ENCODE measurements around the gene COG5. TPM values are rescaled to one million over a fixed set of nuclear protein-coding genes. Genes with fewer than 3 reads are reported as not detected.

Gene COG5
- total and polyA plus RNA-seq, 9 of the 15 experiments (the other 6 are each of a cell fraction or from before 2014, with no cell fraction given) = 15.3 to 75.1 (median 56.4) TPM

DNA sequence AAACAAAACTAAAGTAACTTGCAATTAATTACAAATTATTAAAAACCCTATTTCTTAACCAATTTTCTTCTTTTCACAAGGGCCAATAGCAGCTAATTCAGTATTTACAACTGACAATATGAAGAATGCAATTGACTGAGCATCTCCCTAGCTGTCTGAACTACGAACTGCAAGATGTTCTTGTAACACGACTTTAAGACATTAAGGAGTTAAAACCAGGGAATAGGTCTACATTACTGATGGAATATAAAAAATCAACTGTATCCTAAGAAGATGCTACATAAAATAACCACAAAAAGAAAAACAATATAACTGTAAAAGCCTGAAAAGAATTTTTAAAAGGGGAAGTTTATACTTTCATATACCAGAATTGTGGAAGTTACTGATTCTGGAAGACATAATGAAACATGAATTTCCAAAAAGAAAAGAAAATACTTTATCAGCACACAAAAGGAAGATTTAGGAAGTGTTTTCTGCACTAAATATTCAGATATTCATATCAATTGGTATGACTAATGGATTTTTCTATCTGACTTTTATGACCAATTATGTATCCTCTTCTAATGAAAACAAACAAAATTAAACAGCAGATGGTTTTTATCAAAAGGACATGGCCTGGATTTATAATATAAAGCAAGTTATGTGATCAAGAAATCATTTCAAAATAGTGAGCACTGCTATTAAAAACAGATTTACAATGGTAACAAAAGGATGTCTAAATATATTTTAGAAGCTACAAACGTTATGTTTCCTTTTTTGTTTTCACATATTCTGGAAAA lies 92.2 kb downstream of the COG5 start:
- Histone ChIP-seq H3K36me3 (ENCODE audit: control insufficient read depth, insufficient read depth, low read length) (0 out of 3 replicates have a peak, but pooled peaks cover 3% of the 10 kb centered on the region), H3K4me2 (ENCODE audit: insufficient read depth, low read length) (no peak overlapping the region), H3K4me1 (replicated peaks in 1 of 2; ENCODE audit: control insufficient read depth in 2 of 2, insufficient read depth in 2 of 2, low read length in 2 of 2) (no peaks in the 10 kb centered on the region), H3K79me2 (ENCODE audit: control insufficient read depth, insufficient read depth, low read length) (no peaks in the 10 kb centered on the region), H4K20me1 (replicated peaks; ENCODE audit: control insufficient read depth, insufficient read depth, low read length) (no peaks in the 10 kb centered on the region), H3K27ac (ENCODE audit: extremely low read depth, low read depth, low read length) (no peak overlapping the region), H2AFZ (ENCODE audit: low read depth, low read length) (no peak overlapping the region), H3K4me3 (no peak overlapping the region), H3K9ac (ENCODE audit: insufficient read depth in 1 of 2, low read depth in 2 of 2, low read length in 2 of 2) (no peak overlapping the region), H3K9me1 (ENCODE audit: control insufficient read depth, insufficient read depth, low read length) (no peaks in the 10 kb centered on the region), H3K9me3 (replicated peaks; ENCODE audit: control insufficient read depth, insufficient read depth, low read depth, low read length) (no peaks in the 10 kb centered on the region), H3K27me3 (ENCODE audit: control insufficient read depth in 2 of 2, insufficient read depth in 2 of 2, low read length in 2 of 2) (no peaks in the 10 kb centered on the region)
- CTCF ChIA-PET (ENCODE audit: low intra/inter-chr PET ratio) = interaction anchor here (0.6 kb wide), 1 partner anchor 10 kb away, joined by 3 read pairs; no protein-coding TSS in a partner anchor
- DNase-seq (ENCODE audit: extremely low read depth in 1 of 4, low spot score in 3 of 4) (no peak), ATAC-seq (no peak), FAIRE-seq (no peak)
- in situ Hi-C loops (cut with MboI) (no loop called here), intact Hi-C loops (cut with micrococcal nuclease) (no loop called here)
- BruUV-seq (replicated peaks) = no TSS peak
- WGBS (ENCODE audit: insufficient coverage, low coverage, missing lambda C conversion rate) = 60% methylated on average over 3 of the region's 3 CpGs
- TF ChIP-seq MECOM (CRISPR knock-in tag; IDR thresholded peaks at IDR 0.05) (0 out of 2 replicates have a peak, but pooled peaks have one; percentile 39), RBM17 (IDR thresholded peaks at IDR 0.05; ENCODE audit: borderline replicate concordance, low read depth, low read length) (0 out of 2 replicates have a peak, but pooled peaks have one; percentile 61), ELF1 (tag; IDR thresholded peaks at IDR 0.05) (no peak)
- TF ChIP-seq, protein P1, sequence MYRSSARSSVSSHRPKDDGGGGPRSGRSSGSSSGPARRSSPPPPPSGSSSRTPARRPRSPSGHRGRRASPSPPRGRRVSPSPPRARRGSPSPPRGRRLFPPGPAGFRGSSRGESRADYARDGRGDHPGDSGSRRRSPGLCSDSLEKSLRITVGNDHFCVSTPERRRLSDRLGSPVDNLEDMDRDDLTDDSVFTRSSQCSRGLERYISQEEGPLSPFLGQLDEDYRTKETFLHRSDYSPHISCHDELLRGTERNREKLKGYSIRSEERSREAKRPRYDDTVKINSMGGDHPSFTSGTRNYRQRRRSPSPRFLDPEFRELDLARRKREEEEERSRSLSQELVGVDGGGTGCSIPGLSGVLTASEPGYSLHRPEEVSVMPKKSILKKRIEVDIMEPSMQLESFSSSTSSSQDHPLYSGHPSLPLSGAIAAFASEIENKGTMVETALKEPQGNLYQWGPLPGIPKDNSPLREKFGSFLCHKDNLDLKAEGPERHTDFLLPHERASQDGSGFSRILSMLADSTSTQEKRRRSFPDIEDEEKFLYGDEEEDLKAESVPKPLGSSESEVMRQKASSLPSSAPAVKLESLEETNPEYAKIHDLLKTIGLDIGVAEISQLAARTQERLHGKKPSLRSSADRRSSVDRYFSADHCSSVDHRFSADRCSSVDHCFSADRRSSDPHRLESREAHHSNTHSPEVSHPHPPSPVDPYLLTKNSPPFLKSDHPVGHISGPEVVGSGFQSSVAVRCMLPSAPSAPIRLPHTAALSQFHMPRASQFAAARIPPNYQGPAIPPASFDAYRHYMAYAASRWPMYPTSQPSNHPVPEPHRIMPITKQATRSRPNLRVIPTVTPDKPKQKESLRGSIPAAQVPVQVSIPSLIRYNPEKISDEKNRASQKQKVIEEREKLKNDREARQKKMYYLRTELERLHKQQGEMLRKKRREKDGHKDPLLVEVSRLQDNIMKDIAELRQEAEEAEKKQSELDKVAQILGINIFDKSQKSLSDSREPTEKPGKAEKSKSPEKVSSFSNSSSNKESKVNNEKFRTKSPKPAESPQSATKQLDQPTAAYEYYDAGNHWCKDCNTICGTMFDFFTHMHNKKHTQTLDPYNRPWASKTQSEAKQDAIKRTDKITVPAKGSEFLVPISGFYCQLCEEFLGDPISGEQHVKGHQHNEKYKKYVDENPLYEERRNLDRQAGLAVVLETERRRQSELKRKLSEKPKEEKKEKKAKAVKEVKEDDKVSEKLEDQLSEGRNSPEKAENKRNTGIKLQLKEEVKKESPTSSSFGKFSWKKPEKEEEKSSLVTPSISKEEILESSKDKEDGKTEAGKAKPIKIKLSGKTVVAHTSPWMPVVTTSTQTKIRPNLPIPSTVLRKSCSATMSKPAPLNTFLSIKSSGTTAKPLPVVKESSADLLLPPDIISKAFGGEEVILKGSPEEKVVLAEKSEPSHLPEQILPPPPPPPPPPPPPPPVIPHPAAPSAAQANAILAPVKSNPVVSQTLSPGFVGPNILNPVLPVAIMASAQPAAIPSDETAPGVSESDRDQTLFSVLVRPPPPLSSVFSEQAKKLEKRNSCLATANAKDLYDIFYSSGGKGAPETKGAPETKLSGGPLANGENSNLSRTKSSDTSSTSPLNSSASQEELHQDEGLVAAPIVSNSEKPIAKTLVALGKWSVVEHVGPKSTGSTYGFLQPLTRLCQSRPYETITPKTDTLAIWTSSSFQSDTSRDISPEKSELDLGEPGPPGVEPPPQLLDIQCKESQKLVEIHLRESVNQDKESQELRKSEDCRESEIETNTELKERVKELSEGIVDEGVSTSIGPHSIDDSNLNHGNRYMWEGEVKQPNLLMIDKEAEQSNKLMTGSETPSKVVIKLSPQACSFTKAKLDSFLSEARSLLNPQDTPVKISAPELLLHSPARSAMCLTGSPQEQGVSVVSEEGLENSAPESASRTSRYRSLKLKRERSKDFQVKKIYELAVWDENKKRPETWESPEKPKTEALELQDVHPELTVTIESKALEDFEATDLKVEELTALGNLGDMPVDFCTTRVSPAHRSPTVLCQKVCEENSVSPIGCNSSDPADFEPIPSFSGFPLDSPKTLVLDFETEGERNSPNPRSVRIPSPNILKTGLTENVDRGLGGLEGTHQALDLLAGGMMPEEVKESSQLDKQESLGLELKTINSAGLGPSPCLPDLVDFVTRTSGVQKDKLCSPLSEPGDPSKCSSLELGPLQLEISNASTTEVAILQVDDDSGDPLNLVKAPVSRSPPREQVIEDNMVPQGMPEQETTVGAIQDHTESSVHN (IDR thresholded peaks at IDR 0.05; ENCODE audit: borderline replicate concordance in 1 of 2, low read depth in 1 of 2) = peak in 1 of 2 experiments; percentile 65; a peak in 1 of 4 replicates
- TF ChIP-seq, protein P2, sequence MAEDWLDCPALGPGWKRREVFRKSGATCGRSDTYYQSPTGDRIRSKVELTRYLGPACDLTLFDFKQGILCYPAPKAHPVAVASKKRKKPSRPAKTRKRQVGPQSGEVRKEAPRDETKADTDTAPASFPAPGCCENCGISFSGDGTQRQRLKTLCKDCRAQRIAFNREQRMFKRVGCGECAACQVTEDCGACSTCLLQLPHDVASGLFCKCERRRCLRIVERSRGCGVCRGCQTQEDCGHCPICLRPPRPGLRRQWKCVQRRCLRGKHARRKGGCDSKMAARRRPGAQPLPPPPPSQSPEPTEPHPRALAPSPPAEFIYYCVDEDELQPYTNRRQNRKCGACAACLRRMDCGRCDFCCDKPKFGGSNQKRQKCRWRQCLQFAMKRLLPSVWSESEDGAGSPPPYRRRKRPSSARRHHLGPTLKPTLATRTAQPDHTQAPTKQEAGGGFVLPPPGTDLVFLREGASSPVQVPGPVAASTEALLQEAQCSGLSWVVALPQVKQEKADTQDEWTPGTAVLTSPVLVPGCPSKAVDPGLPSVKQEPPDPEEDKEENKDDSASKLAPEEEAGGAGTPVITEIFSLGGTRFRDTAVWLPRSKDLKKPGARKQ (CRISPR knock-in tag; IDR thresholded peaks at IDR 0.05) = peak; percentile 54; the same call in 1 of the 2 replicates
- POLR2A ChIA-PET = interaction anchor here (0.5 to 1.2 kb wide), 6 partner anchors 13 to 1388 kb away, joined by 3 to 4 read pairs (median 3); partner anchors contain the start of gene CBLL1
